Large intestine (tissue), 3 donors: ENCODE results near the gene UNC5B. TPM values are rescaled to one million over a fixed set of nuclear protein-coding genes. Genes with fewer than 3 reads are reported as not detected.
A peak's percentile ranks its signal among the peaks of the same experiment; 100 is the strongest.
"Not testable (repeated sequence)": the region's sequence is repeated elsewhere in the genome, so short reads cannot be mapped to it uniquely, and the experiment has no call there.

Experiments
- DNase-seq, 2 donors: peaks; one replicate each; pipeline versions ENCODE4 v3.0.0 to v3.0.0-alpha.2; 2013
- H3K27ac ChIP-seq: one replicate; pipeline ENCODE4 v1.5.1; 2013; ENCODE audit warnings: low read length
- H3K27me3 ChIP-seq: 2 replicates; pipeline ENCODE4 v1.6.1; 2013; ENCODE audit warnings: low read length; ENCODE audit not compliant: control insufficient read depth, insufficient read depth
- H3K36me3 ChIP-seq: 2 replicates; pipeline ENCODE4 v1.6.1; 2013; ENCODE audit warnings: low read length; ENCODE audit not compliant: control insufficient read depth, insufficient read depth
- H3K4me1 ChIP-seq: one replicate; pipeline ENCODE4 v1.6.1; 2013; ENCODE audit warnings: low read length; ENCODE audit not compliant: control insufficient read depth, insufficient read depth
- H3K4me3 ChIP-seq: one replicate; pipeline ENCODE4 v1.5.1; 2013; ENCODE audit warnings: low read length
- H3K9me3 ChIP-seq: one replicate; pipeline ENCODE4 v1.6.1; 2013; ENCODE audit warnings: mild to moderate bottlenecking, low read depth, low read length, moderate library complexity; ENCODE audit not compliant: control insufficient read depth
- WGBS: methylation state at CpG from one replicate; pipeline ENCODE4 v1.1.5; 2013; ENCODE audit warnings: low lambda C conversion rate; ENCODE audit not compliant: insufficient coverage; 5-methylcytosine and 5-hydroxymethylcytosine counted together
- polyA plus RNA-seq: library from polyadenylated mRNA; unstranded; fragments of 120-200 nt; gene quantifications from one replicate; pipeline ENCODE4 v1.2.1, GENCODE V29; 2013

UNC5B gene
- polyA plus RNA-seq, 1 donor, result 10.5 TPM

- Histone ChIP-seq H3K27ac (no peak overlapping the region), H3K9me3 (no peaks in the 10 kb centered on the region), H3K36me3 (peaks cover 42% of the 10 kb centered on the region), H3K27me3 (no peaks in the 10 kb centered on the region), H3K4me3 (no peak overlapping the region), H3K4me1 (peaks cover 25% of the 10 kb centered on the region)
- peak in 1 of 2 donors; percentile 49 for DNase-seq
- WGBS, result no CpG with 5 or more reads among the region's 19 CpGs
Observed at GRCh38 chr10:71293446-71294084, 81.2 kb downstream of the UNC5B start.

- DNase-seq, result no peak
- WGBS, result no CpG with 5 or more reads among the region's 6 CpGs
- H3K36me3 ChIP-seq, result peaks cover 45% of the 10 kb centered on the region
- H3K4me3 ChIP-seq, result no peak overlapping the region
- H3K27me3 ChIP-seq, result no peaks in the 10 kb centered on the region
- H3K4me1 ChIP-seq, result peaks cover 20% of the 10 kb centered on the region
- no peak overlapping the region for H3K27ac ChIP-seq
- H3K9me3 ChIP-seq, result no peaks in the 10 kb centered on the region
Observed at GRCh38 chr10:71294091-71294561, 81.8 kb downstream of the UNC5B start.

- no peaks in the 10 kb centered on the region for H3K27me3 ChIP-seq
- H3K9me3 ChIP-seq, result no peaks in the 10 kb centered on the region
- WGBS, result no CpG with 5 or more reads among the region's 4 CpGs
- H3K4me1 ChIP-seq, result peaks cover 13% of the 10 kb centered on the region
- no peak overlapping the region for H3K27ac ChIP-seq
- no peak overlapping the region for H3K4me3 ChIP-seq
- DNase-seq, result no peak
- peaks cover 45% of the 10 kb centered on the region for H3K36me3 ChIP-seq
Observed at GRCh38 chr10:71294856-71295255, 82.5 kb downstream of the UNC5B start.

GRCh38 chr10:71295641-71296040, 83.3 kb downstream of the UNC5B start:
- Histone ChIP-seq H3K4me3 (no peak overlapping the region), H3K36me3 (peaks cover 45% of the 10 kb centered on the region), H3K27me3 (no peaks in the 10 kb centered on the region), H3K9me3 (no peaks in the 10 kb centered on the region), H3K4me1 (peaks cover 7% of the 10 kb centered on the region), H3K27ac (no peak overlapping the region)
- no CpG with 5 or more reads among the region's 9 CpGs for WGBS
- no peak for DNase-seq

GRCh38 chr10:71296086-71296485, 83.7 kb downstream of the UNC5B start:
- WGBS, result no CpG with 5 or more reads among the region's 5 CpGs

GRCh38 chr10:71296811-71297210, 84.4 kb downstream of the UNC5B start:
- not testable (repeated sequence) for H3K4me3 ChIP-seq

More at GRCh38 chr10:71296086-71296485, 83.7 kb downstream of the UNC5B start:
- Histone ChIP-seq H3K4me1 (peaks cover 2% of the 10 kb centered on the region), H3K9me3 (no peaks in the 10 kb centered on the region), H3K4me3 (no peak overlapping the region), H3K27me3 (no peaks in the 10 kb centered on the region), H3K36me3 (peaks cover 45% of the 10 kb centered on the region), H3K27ac (no peak overlapping the region)
- DNase-seq, result no peak

GRCh38 chr10:71297343-71297742, 85.0 kb downstream of the UNC5B start:
- no peaks in the 10 kb centered on the region for H3K4me1 ChIP-seq
- H3K36me3 ChIP-seq, result peaks cover 38% of the 10 kb centered on the region
- no peak for DNase-seq
- no peak overlapping the region for H3K27ac ChIP-seq
- no CpG with 5 or more reads among the region's 3 CpGs for WGBS
- H3K9me3 ChIP-seq, result no peaks in the 10 kb centered on the region
- H3K27me3 ChIP-seq, result no peaks in the 10 kb centered on the region
- H3K4me3 ChIP-seq, result no peak overlapping the region

More at GRCh38 chr10:71296811-71297210, 84.4 kb downstream of the UNC5B start:
- H3K36me3 ChIP-seq, result peaks cover 42% of the 10 kb centered on the region
- not testable (repeated sequence) for DNase-seq, H3K27ac ChIP-seq, H3K9me3 ChIP-seq, H3K27me3 ChIP-seq, H3K4me1 ChIP-seq
- no CpG with 5 or more reads among the region's 13 CpGs for WGBS

- WGBS, result 66% methylated on average over 2 of the region's 14 CpGs
- Histone ChIP-seq H3K27ac (no peak overlapping the region), H3K4me1 (no peaks in the 10 kb centered on the region), H3K36me3 (peaks cover 24% of the 10 kb centered on the region), H3K4me3 (no peak overlapping the region), H3K9me3 (no peaks in the 10 kb centered on the region), H3K27me3 (no peaks in the 10 kb centered on the region)
- DNase-seq, result no peak
Observed at GRCh38 chr10:71299071-71299785, 86.9 kb downstream of the UNC5B start.

GRCh38 chr10:71300555-71301370, 88.4 kb downstream of the UNC5B start:
- Histone ChIP-seq H3K4me1 (no peaks in the 10 kb centered on the region), H3K27ac (no peak overlapping the region), H3K4me3 (no peak overlapping the region), H3K9me3 (no peaks in the 10 kb centered on the region), H3K27me3 (no peaks in the 10 kb centered on the region), H3K36me3 (peaks cover 16% of the 10 kb centered on the region)
- no peak for DNase-seq
- WGBS, result no CpG with 5 or more reads among the region's 16 CpGs

- Histone ChIP-seq H3K27me3 (no peaks in the 10 kb centered on the region), H3K27ac (no peak overlapping the region), H3K36me3 (peaks cover 10% of the 10 kb centered on the region), H3K4me1 (no peaks in the 10 kb centered on the region), H3K9me3 (no peaks in the 10 kb centered on the region), H3K4me3 (no peak overlapping the region)
- no CpG with 5 or more reads among the region's 12 CpGs for WGBS
- DNase-seq, result no peak
Observed at GRCh38 chr10:71301371-71301916, 89.1 kb downstream of the UNC5B start.
